HepG2 (cell line): Measurements from ENCODE around the gene ZNF687. TPM values are rescaled to one million over a fixed set of nuclear protein-coding genes. Genes with fewer than 3 reads are reported as not detected.
A peak's percentile ranks its signal among the peaks of the same experiment; 100 is the strongest.

Experiments
- AGO2 ChIP-seq: fragments of 200-400 bp; formaldehyde crosslinking; optimal IDR thresholded peaks from 2 replicates; pipeline ENCODE3; 2017; ENCODE audit warnings: mild to moderate bottlenecking, low read depth, low read length, moderate library complexity
- DPF2 ChIP-seq: sonication (generic); formaldehyde crosslinking; IDR thresholded peaks from 2 replicates; pipeline ENCODE4 v1.4.0; 2020; ENCODE audit warnings: mild to moderate bottlenecking, low read depth, missing genetic modification reagents, borderline replicate concordance
- ELF3 ChIP-seq: IDR thresholded peaks from 2 replicates; pipeline ENCODE4 v1.6.1; 2016; ENCODE audit warnings: missing genetic modification reagents, missing compliant biosample characterization
- NBN ChIP-seq: fragments of 450-650 bp; conservative IDR thresholded peaks from 2 replicates; pipeline ENCODE4 v1.6.1; 2017
- NFE2 ChIP-seq: sonication (generic); formaldehyde crosslinking; IDR thresholded peaks from 2 replicates; pipeline ENCODE4 v1.4.0; 2020; ENCODE audit warnings: missing genetic modification reagents
- POLR2AphosphoS2 ChIP-seq: IDR thresholded peaks from 2 replicates; pipeline ENCODE4 v1.6.1; 2011; ENCODE audit warnings: low read depth, low read length, improper control_type of control experiment
- SMAD3 ChIP-seq: sonication (generic); formaldehyde crosslinking; IDR thresholded peaks from 2 replicates; pipeline ENCODE4 v1.4.0; 2020; ENCODE audit warnings: missing genetic modification reagents
- TBL1XR1 ChIP-seq: fragments of 150-350 bp; IDR thresholded peaks from 2 replicates; pipeline ENCODE4 v1.6.1; 2014; ENCODE audit warnings: borderline replicate concordance, low read length; ENCODE audit not compliant: partially characterized antibody
- TMF1 ChIP-seq: sonication (generic); formaldehyde crosslinking; IDR thresholded peaks from 2 replicates; pipeline ENCODE4 v1.8.1; 2022; ENCODE audit warnings: low read depth, missing genetic modification reagents
- TOPORS ChIP-seq: sonication (generic); formaldehyde crosslinking; IDR thresholded peaks from 2 replicates; pipeline ENCODE4 v1.8.0; 2023; ENCODE audit warnings: mild to moderate bottlenecking, missing genetic modification reagents
- ZBTB20 ChIP-seq: sonication (generic); formaldehyde crosslinking; IDR thresholded peaks from 2 replicates; pipeline ENCODE4 v1.8.1; 2023; ENCODE audit warnings: missing genetic modification reagents, low read depth, mild to moderate bottlenecking, borderline replicate concordance
- ZFP41 ChIP-seq: sonication (generic); formaldehyde crosslinking; IDR thresholded peaks from 2 replicates; pipeline ENCODE4 v1.4.0; 2020; ENCODE audit warnings: mild to moderate bottlenecking, missing genetic modification reagents, borderline replicate concordance
- ZNF326 ChIP-seq: sonication (generic); formaldehyde crosslinking; IDR thresholded peaks from 2 replicates; pipeline ENCODE4 v1.4.0; 2020; ENCODE audit warnings: missing genetic modification reagents, borderline replicate concordance
- ZNF567 ChIP-seq: sonication (generic); formaldehyde crosslinking; IDR thresholded peaks from 2 replicates; pipeline ENCODE4 v1.8.1; 2023; ENCODE audit warnings: mild to moderate bottlenecking, missing genetic modification reagents, borderline replicate concordance
- ZNF607 ChIP-seq: sonication (generic); formaldehyde crosslinking; IDR thresholded peaks from 2 replicates; pipeline ENCODE4 v1.5.1; 2020; ENCODE audit warnings: missing genetic modification reagents, mild to moderate bottlenecking, borderline replicate concordance
- ZNF792 ChIP-seq: IDR thresholded peaks from 2 replicates; pipeline ENCODE4 v1.6.1; 2016
- ZNF83 ChIP-seq: sonication (generic); formaldehyde crosslinking; IDR thresholded peaks from 2 replicates; pipeline ENCODE4 v1.4.0; 2020; ENCODE audit warnings: missing genetic modification reagents, mild to moderate bottlenecking, borderline replicate concordance
- polyA plus RNA-seq, 8 experiments: library from polyadenylated mRNA; depleted of rRNA in 3 of 8; stranded (reverse) in 7 of 8; unstranded in 1 of 8; fragments of >200 nt; fragmentation: Illumina TruSeq in 4 of 8; extraction: Trizol in 4 of 8; gene quantifications; 2 replicates each; pipeline versions ENCODE4 v1.2.1 to v1.2.3, GENCODE V29; 2011 to 2016; ENCODE audit warnings: low read depth in 4 of 8, missing spikeins in 1 of 8, mixed read lengths in 1 of 8; ENCODE audit not compliant: insufficient read depth in 1 of 8
- total RNA-seq, 5 experiments: library from RNA; depleted of rRNA; stranded (reverse); fragments of >200 nt; fragmentation: Illumina TruSeq; extraction: Trizol; gene quantifications; 2 replicates each; pipeline ENCODE4 v1.2.3, GENCODE V29; 2016; ENCODE audit warnings: low read depth in 1 of 5
- TF ChIP-seq, protein P1 (sequence below): fragments of 450-650 bp; IDR thresholded peaks from 2 replicates; pipeline ENCODE4 v1.6.1; 2017; ENCODE audit warnings: mild to moderate bottlenecking
- TF ChIP-seq, protein P2 (sequence below): sonication (generic); formaldehyde crosslinking; IDR thresholded peaks from 2 replicates; pipeline ENCODE4 v1.5.1; 2020; ENCODE audit warnings: missing genetic modification reagents, mild to moderate bottlenecking, borderline replicate concordance
- TF ChIP-seq, protein P3 (sequence below): sonication (generic); formaldehyde crosslinking; IDR thresholded peaks from 2 replicates; pipeline ENCODE4 v1.8.0; 2022; ENCODE audit warnings: mild to moderate bottlenecking, missing genetic modification reagents, moderate library complexity
- TF ChIP-seq, protein P4 (sequence below): sonication (generic); formaldehyde crosslinking; conservative IDR thresholded peaks from 2 replicates; pipeline ENCODE4 v1.4.0; 2020; ENCODE audit warnings: mild to moderate bottlenecking, missing genetic modification reagents, moderate library complexity

The ZNF687 gene
- total and polyA plus RNA-seq, 2 of the 13 experiments (the other 11 are each of a cell fraction or from before 2014, with no cell fraction given): 14.1 to 16.5 TPM

DNA sequence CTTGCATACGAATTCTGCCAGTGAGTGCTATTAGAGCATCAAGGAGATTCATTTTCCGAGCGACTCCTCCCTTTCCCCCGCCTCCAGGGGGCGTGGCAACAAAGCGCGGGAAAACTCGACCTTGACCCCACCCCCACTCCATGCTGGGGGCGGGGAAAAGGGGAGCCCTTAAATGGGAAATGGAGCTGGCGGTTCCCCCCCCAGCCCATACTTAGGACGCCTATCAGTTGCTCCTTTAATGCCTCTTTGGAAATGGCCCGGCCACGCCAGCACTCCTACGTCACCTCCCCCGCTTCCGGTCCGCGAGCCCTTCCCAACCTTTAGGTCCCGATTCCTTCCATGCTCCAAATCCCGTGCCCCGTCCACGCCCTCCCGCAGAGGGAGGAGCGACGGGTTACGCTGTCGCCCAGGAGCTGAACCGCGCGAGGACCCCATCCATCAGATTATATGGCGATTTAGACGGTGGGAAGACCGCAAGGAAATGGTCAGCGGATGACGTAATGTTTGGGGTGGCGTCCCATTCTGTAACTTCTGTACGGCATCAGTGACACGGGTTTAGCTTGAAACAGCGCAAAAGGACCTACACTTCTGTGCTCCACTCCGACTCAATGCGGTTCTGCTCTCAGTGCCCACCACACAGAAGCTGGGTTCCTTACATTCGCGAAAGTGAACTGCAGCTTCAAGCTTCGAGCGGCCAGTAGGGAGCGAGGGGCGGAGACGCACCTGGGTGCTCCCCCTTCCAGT is 702 bp upstream of the ZNF687 start (continued):
- TF ChIP-seq, protein P1, sequence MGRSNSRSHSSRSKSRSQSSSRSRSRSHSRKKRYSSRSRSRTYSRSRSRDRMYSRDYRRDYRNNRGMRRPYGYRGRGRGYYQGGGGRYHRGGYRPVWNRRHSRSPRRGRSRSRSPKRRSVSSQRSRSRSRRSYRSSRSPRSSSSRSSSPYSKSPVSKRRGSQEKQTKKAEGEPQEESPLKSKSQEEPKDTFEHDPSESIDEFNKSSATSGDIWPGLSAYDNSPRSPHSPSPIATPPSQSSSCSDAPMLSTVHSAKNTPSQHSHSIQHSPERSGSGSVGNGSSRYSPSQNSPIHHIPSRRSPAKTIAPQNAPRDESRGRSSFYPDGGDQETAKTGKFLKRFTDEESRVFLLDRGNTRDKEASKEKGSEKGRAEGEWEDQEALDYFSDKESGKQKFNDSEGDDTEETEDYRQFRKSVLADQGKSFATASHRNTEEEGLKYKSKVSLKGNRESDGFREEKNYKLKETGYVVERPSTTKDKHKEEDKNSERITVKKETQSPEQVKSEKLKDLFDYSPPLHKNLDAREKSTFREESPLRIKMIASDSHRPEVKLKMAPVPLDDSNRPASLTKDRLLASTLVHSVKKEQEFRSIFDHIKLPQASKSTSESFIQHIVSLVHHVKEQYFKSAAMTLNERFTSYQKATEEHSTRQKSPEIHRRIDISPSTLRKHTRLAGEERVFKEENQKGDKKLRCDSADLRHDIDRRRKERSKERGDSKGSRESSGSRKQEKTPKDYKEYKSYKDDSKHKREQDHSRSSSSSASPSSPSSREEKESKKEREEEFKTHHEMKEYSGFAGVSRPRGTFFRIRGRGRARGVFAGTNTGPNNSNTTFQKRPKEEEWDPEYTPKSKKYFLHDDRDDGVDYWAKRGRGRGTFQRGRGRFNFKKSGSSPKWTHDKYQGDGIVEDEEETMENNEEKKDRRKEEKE: no peak
- TF ChIP-seq, protein P2, sequence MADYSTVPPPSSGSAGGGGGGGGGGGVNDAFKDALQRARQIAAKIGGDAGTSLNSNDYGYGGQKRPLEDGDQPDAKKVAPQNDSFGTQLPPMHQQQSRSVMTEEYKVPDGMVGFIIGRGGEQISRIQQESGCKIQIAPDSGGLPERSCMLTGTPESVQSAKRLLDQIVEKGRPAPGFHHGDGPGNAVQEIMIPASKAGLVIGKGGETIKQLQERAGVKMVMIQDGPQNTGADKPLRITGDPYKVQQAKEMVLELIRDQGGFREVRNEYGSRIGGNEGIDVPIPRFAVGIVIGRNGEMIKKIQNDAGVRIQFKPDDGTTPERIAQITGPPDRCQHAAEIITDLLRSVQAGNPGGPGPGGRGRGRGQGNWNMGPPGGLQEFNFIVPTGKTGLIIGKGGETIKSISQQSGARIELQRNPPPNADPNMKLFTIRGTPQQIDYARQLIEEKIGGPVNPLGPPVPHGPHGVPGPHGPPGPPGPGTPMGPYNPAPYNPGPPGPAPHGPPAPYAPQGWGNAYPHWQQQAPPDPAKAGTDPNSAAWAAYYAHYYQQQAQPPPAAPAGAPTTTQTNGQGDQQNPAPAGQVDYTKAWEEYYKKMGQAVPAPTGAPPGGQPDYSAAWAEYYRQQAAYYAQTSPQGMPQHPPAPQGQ (CRISPR knock-in tag): no peak
- TF ChIP-seq AGO2: no peak
- peak; percentile 56; the same call in 1 of the 2 replicates for TF ChIP-seq ZNF607 (CRISPR knock-in tag)
- peak; percentile 89; the same call in 1 of the 2 replicates for TF ChIP-seq POLR2AphosphoS2
- no peak for TF ChIP-seq TOPORS
- TF ChIP-seq TMF1 (CRISPR knock-in tag): no peak; the same call in 1 of the 2 replicates
- peak; percentile 77; the same call in 1 of the 2 replicates for TF ChIP-seq ZBTB20
- TF ChIP-seq NFE2 (CRISPR knock-in tag): no peak
- TF ChIP-seq ELF3 (CRISPR knock-in tag): no peak
- TF ChIP-seq TBL1XR1: peak; percentile 7
- peak; percentile 46; the same call in 1 of the 2 replicates for TF ChIP-seq ZNF83 (CRISPR knock-in tag)
- TF ChIP-seq, protein P3, sequence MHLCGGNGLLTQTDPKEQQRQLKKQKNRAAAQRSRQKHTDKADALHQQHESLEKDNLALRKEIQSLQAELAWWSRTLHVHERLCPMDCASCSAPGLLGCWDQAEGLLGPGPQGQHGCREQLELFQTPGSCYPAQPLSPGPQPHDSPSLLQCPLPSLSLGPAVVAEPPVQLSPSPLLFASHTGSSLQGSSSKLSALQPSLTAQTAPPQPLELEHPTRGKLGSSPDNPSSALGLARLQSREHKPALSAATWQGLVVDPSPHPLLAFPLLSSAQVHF (CRISPR knock-in tag): no peak
- TF ChIP-seq, protein P4, sequence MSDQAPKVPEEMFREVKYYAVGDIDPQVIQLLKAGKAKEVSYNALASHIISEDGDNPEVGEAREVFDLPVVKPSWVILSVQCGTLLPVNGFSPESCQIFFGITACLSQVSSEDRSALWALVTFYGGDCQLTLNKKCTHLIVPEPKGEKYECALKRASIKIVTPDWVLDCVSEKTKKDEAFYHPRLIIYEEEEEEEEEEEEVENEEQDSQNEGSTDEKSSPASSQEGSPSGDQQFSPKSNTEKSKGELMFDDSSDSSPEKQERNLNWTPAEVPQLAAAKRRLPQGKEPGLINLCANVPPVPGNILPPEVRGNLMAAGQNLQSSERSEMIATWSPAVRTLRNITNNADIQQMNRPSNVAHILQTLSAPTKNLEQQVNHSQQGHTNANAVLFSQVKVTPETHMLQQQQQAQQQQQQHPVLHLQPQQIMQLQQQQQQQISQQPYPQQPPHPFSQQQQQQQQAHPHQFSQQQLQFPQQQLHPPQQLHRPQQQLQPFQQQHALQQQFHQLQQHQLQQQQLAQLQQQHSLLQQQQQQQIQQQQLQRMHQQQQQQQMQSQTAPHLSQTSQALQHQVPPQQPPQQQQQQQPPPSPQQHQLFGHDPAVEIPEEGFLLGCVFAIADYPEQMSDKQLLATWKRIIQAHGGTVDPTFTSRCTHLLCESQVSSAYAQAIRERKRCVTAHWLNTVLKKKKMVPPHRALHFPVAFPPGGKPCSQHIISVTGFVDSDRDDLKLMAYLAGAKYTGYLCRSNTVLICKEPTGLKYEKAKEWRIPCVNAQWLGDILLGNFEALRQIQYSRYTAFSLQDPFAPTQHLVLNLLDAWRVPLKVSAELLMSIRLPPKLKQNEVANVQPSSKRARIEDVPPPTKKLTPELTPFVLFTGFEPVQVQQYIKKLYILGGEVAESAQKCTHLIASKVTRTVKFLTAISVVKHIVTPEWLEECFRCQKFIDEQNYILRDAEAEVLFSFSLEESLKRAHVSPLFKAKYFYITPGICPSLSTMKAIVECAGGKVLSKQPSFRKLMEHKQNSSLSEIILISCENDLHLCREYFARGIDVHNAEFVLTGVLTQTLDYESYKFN: peak; percentile 39; the same call in 1 of the 2 replicates
- no peak for TF ChIP-seq ZNF567 (CRISPR knock-in tag)
- TF ChIP-seq ZFP41 (CRISPR knock-in tag): no peak; the same call in 1 of the 2 replicates
- TF ChIP-seq DPF2 (CRISPR knock-in tag): 0 out of 2 replicates have a peak, but pooled peaks have one; percentile 18
- TF ChIP-seq ZNF326 (CRISPR knock-in tag): no peak
- no peak for TF ChIP-seq NBN
- 0 out of 2 replicates have a peak, but pooled peaks have one; percentile 44 for TF ChIP-seq SMAD3
- TF ChIP-seq ZNF792 (CRISPR knock-in tag): no peak
